Suprapubic skin (tissue), 4 donors: ENCODE results near the gene MYO1E.

Experiments used
- CTCF ChIP-seq, 2 donors: fragments of 200-600 bp in 1 of 2; fragments of 450-650 bp in 1 of 2; sonication (generic) in 1 of 2; IDR thresholded peaks; one replicate each; pipeline ENCODE4 v1.5.1; 2016 to 2019; ENCODE audit warnings: antibody characterized with exemption in 2 of 2, mild to moderate bottlenecking in 1 of 2, moderate library complexity in 1 of 2
- EP300 ChIP-seq: sonication (generic); formaldehyde crosslinking; IDR thresholded peaks from one replicate; pipeline ENCODE4 v1.6.1; 2017; ENCODE audit warnings: antibody characterized with exemption
- POLR2A ChIP-seq, 2 donors: fragments of 450-650 bp; IDR thresholded peaks; one replicate each; pipeline ENCODE4 v1.6.1; 2017; ENCODE audit warnings: antibody characterized with exemption in 2 of 2, mild to moderate bottlenecking in 2 of 2, moderate library complexity in 2 of 2
- POLR2AphosphoS5 ChIP-seq, 3 donors: sonication (generic); formaldehyde crosslinking; IDR thresholded peaks; one replicate each; pipeline ENCODE4 v1.6.1; 2017; ENCODE audit warnings: antibody characterized with exemption in 3 of 3

DNA sequence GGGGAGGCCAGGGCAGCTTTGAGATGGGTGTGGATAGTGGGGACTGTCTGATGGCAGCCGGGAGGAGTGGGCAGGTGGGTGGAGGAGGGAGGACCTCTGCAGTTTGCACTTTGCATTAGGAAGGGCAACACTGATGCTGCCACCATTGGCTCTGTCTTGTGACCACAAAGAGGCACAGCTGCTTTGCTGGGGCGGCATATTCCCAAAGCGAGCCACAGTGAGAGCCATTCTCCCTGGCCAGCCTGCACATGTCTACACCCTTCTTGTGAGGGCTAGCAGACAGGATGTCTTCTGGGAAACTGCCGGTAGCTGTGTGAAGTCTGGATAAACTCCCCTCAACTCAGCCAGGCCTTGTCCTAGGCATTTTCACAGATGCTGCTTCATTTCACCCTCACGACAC lies 229.4 kb downstream of the MYO1E start:
- TF ChIP-seq CTCF (IDR thresholded peaks at IDR 0.05) (no peak), EP300 (no peak), POLR2AphosphoS5 (IDR thresholded peaks at IDR 0.05) (no peak), POLR2A (IDR thresholded peaks at IDR 0.05) (no peak)
